Type B pancreatic cell (in vitro differentiated cells): ENCODE measurements around the gene COL1A1. TPM values are rescaled to one million over a fixed set of nuclear protein-coding genes. Genes with fewer than 3 reads are reported as not detected.

ENCODE experiments used
- DNase-seq: peaks from one replicate; pipeline ENCODE4 v3.0.0; 2021; ENCODE audit warnings: mixed read lengths; ENCODE audit not compliant: unreplicated experiment; ENCODE audit errors: extremely low spot score
- H3K27ac Mint-ChIP-seq: 2 replicates; pipeline ENCODE4 v1.8.0; 2021; ENCODE audit warnings: mild to moderate bottlenecking, mixed read lengths
- H3K27me3 Mint-ChIP-seq: 2 replicates; pipeline ENCODE4 v1.8.0; 2021; ENCODE audit warnings: mixed read lengths
- H3K36me3 Mint-ChIP-seq: 2 replicates; pipeline ENCODE4 v1.8.0; 2021; ENCODE audit warnings: mixed read lengths
- H3K4me1 Mint-ChIP-seq: one replicate; pipeline ENCODE4 v1.8.0; 2021; ENCODE audit warnings: mixed read lengths; ENCODE audit not compliant: unreplicated experiment
- H3K4me3 Mint-ChIP-seq: 2 replicates; pipeline ENCODE4 v1.8.0; 2021; ENCODE audit warnings: mild to moderate bottlenecking, mixed read lengths
- H3K9me3 Mint-ChIP-seq: 2 replicates; pipeline ENCODE4 v1.8.0; 2021; ENCODE audit warnings: mixed read lengths
- CTCF ChIP-seq: fragments of 200-600 bp; sonication (generic); conservative IDR thresholded peaks from 2 replicates; pipeline ENCODE4 v1.5.0; 2021; ENCODE audit warnings: antibody characterized with exemption, mild to moderate bottlenecking
- total RNA-seq: library from RNA; stranded (reverse); gene quantifications from 2 replicates; pipeline ENCODE4 v1.2.1, GENCODE V29; 2021; ENCODE audit warnings: low replicate concordance

COL1A1 gene
- total RNA-seq, 1 donor from 2014 or later, result 201 TPM

GRCh38 chr17:50169121-50169764 is 32.2 kb downstream of the COL1A1 start:
- peak; percentile 80 for TF ChIP-seq CTCF
- no peak for DNase-seq
- Mint-ChIP-seq H3K4me1 (peaks cover 21% of the 10 kb centered on the region), H3K9me3 (no peaks in the 10 kb centered on the region), H3K4me3 (peak overlapping the region; percentile 69), H3K27ac (peak overlapping the region; percentile 49), H3K36me3 (no peaks in the 10 kb centered on the region), H3K27me3 (peaks cover 5% of the 10 kb centered on the region)

GRCh38 chr17:50168319-50168718 is 33.1 kb downstream of the COL1A1 start:
- H3K9me3 Mint-ChIP-seq, result no peaks in the 10 kb centered on the region
- H3K27me3 Mint-ChIP-seq, result peaks cover 5% of the 10 kb centered on the region
- H3K4me3 Mint-ChIP-seq, result no peak overlapping the region
- no peak overlapping the region for H3K27ac Mint-ChIP-seq
- no peak for DNase-seq
- no peak for TF ChIP-seq CTCF
- no peaks in the 10 kb centered on the region for H3K36me3 Mint-ChIP-seq
- H3K4me1 Mint-ChIP-seq, result peaks cover 17% of the 10 kb centered on the region

- no peaks in the 10 kb centered on the region for H3K9me3 Mint-ChIP-seq
- no peak for TF ChIP-seq CTCF
- no peak for DNase-seq
- peaks cover 8% of the 10 kb centered on the region for H3K4me1 Mint-ChIP-seq
- H3K27ac Mint-ChIP-seq, result no peak overlapping the region
- peaks cover 8% of the 10 kb centered on the region for H3K27me3 Mint-ChIP-seq
- H3K4me3 Mint-ChIP-seq, result no peak overlapping the region
- H3K36me3 Mint-ChIP-seq, result no peaks in the 10 kb centered on the region
These were observed 34.1 kb downstream of the COL1A1 start for GRCh38 chr17:50167371-50167770.

- no peaks in the 10 kb centered on the region for H3K9me3 Mint-ChIP-seq
- no peak for TF ChIP-seq CTCF
- no peak overlapping the region for H3K4me3 Mint-ChIP-seq
- no peak for DNase-seq
- no peaks in the 10 kb centered on the region for H3K36me3 Mint-ChIP-seq
- peaks cover 9% of the 10 kb centered on the region for H3K27me3 Mint-ChIP-seq
- peaks cover 11% of the 10 kb centered on the region for H3K4me1 Mint-ChIP-seq
- H3K27ac Mint-ChIP-seq, result no peak overlapping the region
These were observed 34.8 kb downstream of the COL1A1 start for GRCh38 chr17:50166518-50167181.

- TF ChIP-seq CTCF, result no peak
- no peak for DNase-seq
- no peaks in the 10 kb centered on the region for H3K9me3 Mint-ChIP-seq
- peaks cover 16% of the 10 kb centered on the region for H3K4me1 Mint-ChIP-seq
- no peak within 1 kb of the TSS for H3K27ac Mint-ChIP-seq
- H3K36me3 Mint-ChIP-seq, result no peaks in the 10 kb centered on the region
- no peak within 1 kb of the TSS for H3K4me3 Mint-ChIP-seq
- H3K27me3 Mint-ChIP-seq, result peaks cover 12% of the 10 kb centered on the region
These were observed 35.4 kb downstream of the COL1A1 start, which contains the start of gene SGCA for GRCh38 chr17:50165867-50166517. SGCA (plus strand) TSS chr17:50166005; CDS start chr17:50166041, 36 bp downstream.
